Motor neuron (in vitro differentiated cells): Measurements from ENCODE around the gene LRRC71. TPM values are rescaled to one million over a fixed set of nuclear protein-coding genes. Genes with fewer than 3 reads are reported as not detected.

Experiments used
- ATAC-seq, 8 experiments: fragments of 200-7000 bp; cut with Tn5 transposase; replicated peaks in 6 of 8; 2 replicates each; pipeline ENCODE4 v1.8.0; 2021; ENCODE audit warnings: mild to moderate bottlenecking in 8 of 8, moderate library complexity in 8 of 8
- H3K27ac ChIP-seq, 2 donors: fragments of 250-450 bp; sonication (Bioruptor Pico); 2 replicates each; pipeline ENCODE4 v1.9.0; 2021; ENCODE audit warnings: antibody characterized with exemption in 2 of 2, mild to moderate bottlenecking in 2 of 2, moderate library complexity in 1 of 2
- H3K4me1 ChIP-seq, 2 donors: fragments of 250-450 bp; sonication (Bioruptor Pico); replicated peaks in 1 of 2; 2 replicates each; pipeline ENCODE4 v1.6.1; 2021; ENCODE audit warnings: antibody characterized with exemption in 2 of 2, mild to moderate bottlenecking in 2 of 2, moderate library complexity in 1 of 2
- H3K4me3 ChIP-seq, 5 donors: fragments of 250-450 bp; sonication (Bioruptor Pico); 2 replicates each; pipeline ENCODE4 v1.9.0; 2021; ENCODE audit warnings: antibody characterized with exemption in 5 of 5, mild to moderate bottlenecking in 5 of 5, moderate library complexity in 4 of 5
- WGBS, 10 experiments: fragments of 450-650 bp; shearing (Covaris generic); methylation state at CpG; one replicate each; pipeline ENCODE4 v1.0.0; 2022; 5-methylcytosine and 5-hydroxymethylcytosine counted together
- in situ Hi-C, 9 experiments: fragments of 400-800 bp; cut with MboI; loops; one replicate each; pipeline ENCODE4 v1.15.0; 2021; ENCODE audit warnings: low sequenced_read_pairs in 9 of 9, low pct_unique_long_range_greater_than_20kb in 2 of 9; ENCODE audit not compliant: unreplicated experiment in 9 of 9
- total RNA-seq, 8 experiments: library from RNA; unstranded; fragments of 300-600 nt; gene quantifications; 2 replicates each; pipeline versions ENCODE4 v1.2.3 to v1.2.4, GENCODE V29; 2022

Gene LRRC71
- total RNA-seq, 8 experiments from 2014 or later: 0.83 to 2.3 (median 1.3) TPM; not detected in 1

DNA sequence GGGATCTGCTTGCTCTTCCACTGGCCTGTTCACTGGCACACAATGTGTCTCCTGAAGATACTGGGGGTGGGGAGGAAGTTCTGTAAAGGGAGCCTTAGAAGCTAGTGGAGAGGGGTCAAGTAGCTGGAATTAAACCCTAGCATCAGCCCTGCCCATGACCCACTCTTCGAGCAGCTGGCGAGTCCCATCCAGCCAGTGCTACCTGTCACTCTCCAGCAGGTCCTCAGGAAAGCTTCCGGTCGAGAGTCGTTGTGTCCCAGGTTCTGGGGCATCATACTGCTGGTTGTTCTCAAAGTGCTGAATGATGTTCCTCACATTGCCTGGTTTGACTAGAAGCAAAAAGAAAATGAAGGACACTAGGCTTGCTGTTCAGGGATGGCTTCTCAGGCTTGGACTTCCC lies 30.9 kb downstream of the LRRC71 start:
- Histone ChIP-seq H3K4me1 (no peaks in the 10 kb centered on the region), H3K4me3 (no peak overlapping the region), H3K27ac (no peak overlapping the region)
- in situ Hi-C loops: loop anchor here in 1 of 9 experiments (25.0 kb wide), 1 partner anchor 111 kb away; no protein-coding TSS in a partner anchor
- WGBS, 10 experiments: 91 to 100% (median 96%) methylated on average over 1 to 5 of the region's 5 CpGs; no CpG with 5 or more reads in 5 of the 10 experiments
- no peak for ATAC-seq

DNA sequence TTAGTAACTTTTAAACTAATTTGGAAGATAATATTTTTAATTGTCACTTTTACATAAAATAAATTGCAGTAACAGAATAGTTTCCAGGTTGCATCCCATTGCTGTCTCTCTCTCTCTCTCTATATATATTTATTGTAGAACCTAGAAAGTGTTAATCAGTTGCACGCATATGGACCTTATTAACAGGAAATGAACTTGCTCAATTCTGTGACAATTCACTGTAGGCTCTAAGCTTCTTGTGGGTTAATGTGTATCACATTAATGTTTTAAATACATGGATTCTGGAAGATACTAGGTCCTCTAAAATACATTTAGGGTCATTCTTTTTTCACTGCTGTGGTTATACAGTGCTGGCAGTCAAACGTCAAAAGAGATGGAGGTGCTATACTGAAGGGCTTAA lies 33.1 kb downstream of the LRRC71 start:
- Histone ChIP-seq H3K4me1 (no peaks in the 10 kb centered on the region), H3K27ac (no peak overlapping the region), H3K4me3 (no peak overlapping the region)
- 67 to 100% (median 89%) methylated on average over 1 to 2 of the region's 2 CpGs for WGBS, 10 experiments
- in situ Hi-C loops: loop anchor here in 1 of 9 experiments (25.0 kb wide), 1 partner anchor 109 kb away; no protein-coding TSS in a partner anchor
- no peak for ATAC-seq

GRCh38 chr1:156956333-156956732 lies 35.9 kb downstream of the LRRC71 start:
- Histone ChIP-seq H3K27ac (no peak overlapping the region), H3K4me1 (no peaks in the 10 kb centered on the region), H3K4me3 (no peak overlapping the region)
- WGBS, 10 experiments: 93 to 100% (median 100%) methylated on average over 1 to 9 of the region's 10 CpGs; no CpG with 5 or more reads in 1 of the 10 experiments
- in situ Hi-C loops: loop anchor here in 1 of 9 experiments (25.0 kb wide), 1 partner anchor 106 kb away; no protein-coding TSS in a partner anchor
- no peak for ATAC-seq

DNA sequence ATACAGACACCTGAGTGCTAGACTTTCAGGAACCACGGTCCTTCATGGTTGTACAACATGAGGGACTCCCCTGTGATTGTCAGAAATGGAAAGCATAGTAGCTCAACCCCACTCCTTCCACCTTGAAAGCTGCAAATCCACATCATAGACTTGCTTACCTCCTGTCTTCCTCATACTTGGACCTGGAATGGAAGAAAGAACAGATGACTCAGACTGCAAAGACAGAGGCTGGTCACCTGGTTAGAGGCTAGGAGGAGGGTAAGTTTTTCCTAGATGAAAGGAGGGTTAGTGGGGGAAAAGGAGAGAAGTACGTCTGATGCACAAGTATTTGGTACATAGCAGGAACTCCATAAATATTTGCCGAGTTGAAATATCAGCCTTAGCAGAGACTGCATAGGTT lies 37.2 kb downstream of the LRRC71 start:
- no peak overlapping the region for H3K4me3 ChIP-seq
- WGBS, 10 experiments: 50 to 100% (median 98%) methylated on average over 1 to 3 of the region's 3 CpGs
- no peak overlapping the region for H3K27ac ChIP-seq
- H3K4me1 ChIP-seq: no peaks in the 10 kb centered on the region
- no peak for ATAC-seq
- in situ Hi-C loops: loop anchor here in 1 of 9 experiments (25.0 kb wide), 1 partner anchor 105 kb away; no protein-coding TSS in a partner anchor

GRCh38 chr1:156958247-156958714 lies 37.8 kb downstream of the LRRC71 start:
- Histone ChIP-seq H3K4me1 (no peaks in the 10 kb centered on the region), H3K4me3 (no peak overlapping the region), H3K27ac (no peak overlapping the region)
- no peak for ATAC-seq
- 0 to 100% (median 100%) methylated on average over 1 to 2 of the region's 2 CpGs; no CpG with 5 or more reads in 1 of the 10 experiments for WGBS, 10 experiments
- in situ Hi-C loops: loop anchor here in 1 of 9 experiments (25.0 kb wide), 1 partner anchor 104 kb away; no protein-coding TSS in a partner anchor

DNA sequence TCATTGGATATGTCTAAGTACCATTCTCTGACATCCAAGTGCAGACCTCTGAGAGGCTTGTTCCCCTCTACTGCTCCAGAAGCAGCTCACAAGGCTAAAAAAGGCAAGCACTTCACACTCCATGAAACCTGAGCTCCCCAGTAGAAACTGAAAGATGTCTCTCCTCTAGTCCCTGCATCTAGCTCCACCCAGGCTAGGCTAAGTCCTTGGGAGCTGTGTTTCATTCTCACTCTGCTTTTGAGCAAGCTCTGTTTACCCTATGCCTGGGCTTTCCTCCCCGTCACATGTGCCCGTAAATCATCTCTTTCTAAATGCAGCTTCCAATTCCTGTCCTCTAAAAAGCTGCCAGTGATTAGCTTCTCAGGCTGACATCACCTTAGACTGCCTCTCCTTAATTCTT lies 39.0 kb downstream of the LRRC71 start:
- Histone ChIP-seq H3K4me3 (no peak overlapping the region), H3K4me1 (no peaks in the 10 kb centered on the region), H3K27ac (no peak overlapping the region)
- peak; percentile 60 to 99 (median 98) for ATAC-seq
- 21 to 86% (median 53%) methylated on average over 2 of the region's 2 CpGs; no CpG with 5 or more reads in 4 of the 10 experiments for WGBS, 10 experiments
- in situ Hi-C loops: loop anchor here in 1 of 9 experiments (25.0 kb wide), 1 partner anchor 103 kb away; no protein-coding TSS in a partner anchor

DNA sequence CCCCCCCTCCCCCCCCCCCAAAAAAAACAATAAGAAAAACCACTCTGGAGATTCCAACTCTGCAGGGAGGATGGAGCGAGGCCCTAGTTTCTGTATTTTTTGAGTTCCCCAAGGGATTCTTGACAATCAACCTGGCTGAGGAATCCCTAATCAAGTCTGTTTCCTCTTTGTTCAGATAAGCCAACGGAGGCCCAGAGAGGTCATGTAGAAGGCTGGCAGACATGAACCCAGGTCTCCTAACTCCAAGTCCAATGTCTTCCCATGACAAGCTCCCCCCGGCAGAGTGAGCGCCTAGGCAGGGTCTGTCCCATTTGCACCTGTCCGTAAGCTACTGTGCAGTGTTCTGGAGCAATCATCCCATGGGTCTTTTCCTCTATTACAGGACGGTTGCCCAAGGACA lies 39.5 kb downstream of the LRRC71 start:
- in situ Hi-C loops: loop anchor here in 1 of 9 experiments (25.0 kb wide), 1 partner anchor 102 kb away; no protein-coding TSS in a partner anchor
- ATAC-seq: no peak
- no peaks in the 10 kb centered on the region for H3K4me1 ChIP-seq
- no peak overlapping the region for H3K4me3 ChIP-seq
- no peak overlapping the region for H3K27ac ChIP-seq
- 90 to 100% (median 98%) methylated on average over 1 to 4 of the region's 6 CpGs; no CpG with 5 or more reads in 4 of the 10 experiments for WGBS, 10 experiments

GRCh38 chr1:156961709-156962108 lies 41.3 kb downstream of the LRRC71 start:
- no peak overlapping the region for H3K27ac ChIP-seq
- whole genome bisulfite sequencing, 10 experiments: 40 to 86% (median 72%) methylated on average over 1 to 4 of the region's 4 CpGs; no CpG with 5 or more reads in 4 of the 10 experiments
- in situ Hi-C loops: loop anchor here in 1 of 9 experiments (25.0 kb wide), 1 partner anchor 101 kb away; no protein-coding TSS in a partner anchor
- H3K4me1 ChIP-seq: no peaks in the 10 kb centered on the region
- no peak overlapping the region for H3K4me3 ChIP-seq
- ATAC-seq: peak in 1 of 8 experiments; percentile 45

DNA sequence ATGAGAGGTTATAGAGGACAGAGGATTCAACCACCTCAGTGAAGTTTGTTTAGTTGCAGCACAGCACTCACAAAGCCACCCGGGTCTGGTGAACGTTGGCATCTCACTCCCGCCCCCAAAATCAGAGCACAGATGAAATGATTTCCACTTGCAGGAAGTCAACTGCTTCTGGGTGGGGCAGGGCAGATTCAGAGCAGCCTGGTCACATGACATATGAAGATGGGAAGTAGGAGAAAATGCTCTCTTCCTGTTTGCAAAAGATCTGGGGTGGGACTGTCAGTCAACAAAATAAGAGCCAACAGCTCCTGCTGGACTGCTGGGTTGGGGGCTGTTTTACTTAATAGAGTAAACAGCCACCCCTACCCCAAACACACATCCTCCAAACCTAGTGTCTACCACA lies 43.2 kb downstream of the LRRC71 start:
- 57 to 87% (median 70%) methylated on average over 1 to 3 of the region's 3 CpGs; no CpG with 5 or more reads in 4 of the 10 experiments for WGBS, 10 experiments
- Histone ChIP-seq H3K27ac (no peak overlapping the region), H3K4me3 (no peak overlapping the region), H3K4me1 (no peaks in the 10 kb centered on the region)
- in situ Hi-C loops: loop anchor here in 1 of 9 experiments (25.0 kb wide), 1 partner anchor 99 kb away; no protein-coding TSS in a partner anchor
- ATAC-seq: peak in 3 of 8 experiments; percentile 55 to 66 (median 56)

- no peak overlapping the region for H3K4me3 ChIP-seq
- in situ Hi-C loops: loop anchor here in 1 of 9 experiments (25.0 kb wide), 1 partner anchor 98 kb away; no protein-coding TSS in a partner anchor
- H3K27ac ChIP-seq: no peak overlapping the region
- ATAC-seq: no peak
- H3K4me1 ChIP-seq: no peaks in the 10 kb centered on the region
- WGBS, 10 experiments: 90 to 100% (median 100%) methylated on average over 1 to 2 of the region's 2 CpGs; no CpG with 5 or more reads in 2 of the 10 experiments
Observed at GRCh38 chr1:156964441-156964840, 44.0 kb downstream of the LRRC71 start.

DNA sequence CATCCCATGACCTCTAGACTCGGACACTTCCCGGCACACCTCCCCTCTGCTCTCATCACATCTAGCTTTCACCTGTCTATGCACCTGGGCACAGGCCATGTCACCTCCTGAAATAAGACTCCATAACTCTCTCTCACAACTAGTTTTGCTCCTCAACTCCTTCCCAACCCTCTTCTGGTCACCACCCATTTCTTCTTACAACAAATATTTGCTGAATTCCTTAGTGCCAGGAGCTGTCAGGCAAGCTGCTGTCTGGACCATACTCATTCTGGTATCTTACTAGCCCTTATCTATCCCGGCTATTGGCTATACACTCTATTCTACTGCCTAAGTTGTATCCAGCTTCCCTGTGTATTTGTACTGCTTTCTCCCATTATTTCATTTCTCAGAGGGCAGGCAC lies 49.1 kb downstream of the LRRC71 start:
- no peak for ATAC-seq
- no peak overlapping the region for H3K27ac ChIP-seq
- no peak overlapping the region for H3K4me3 ChIP-seq
- in situ Hi-C loops: loop anchor here in 1 of 9 experiments (25.0 kb wide), 1 partner anchor 93 kb away; no protein-coding TSS in a partner anchor
- H3K4me1 ChIP-seq: no peaks in the 10 kb centered on the region
- 60 to 100% (median 100%) methylated on average over 1 to 3 of the region's 3 CpGs for WGBS, 10 experiments

DNA sequence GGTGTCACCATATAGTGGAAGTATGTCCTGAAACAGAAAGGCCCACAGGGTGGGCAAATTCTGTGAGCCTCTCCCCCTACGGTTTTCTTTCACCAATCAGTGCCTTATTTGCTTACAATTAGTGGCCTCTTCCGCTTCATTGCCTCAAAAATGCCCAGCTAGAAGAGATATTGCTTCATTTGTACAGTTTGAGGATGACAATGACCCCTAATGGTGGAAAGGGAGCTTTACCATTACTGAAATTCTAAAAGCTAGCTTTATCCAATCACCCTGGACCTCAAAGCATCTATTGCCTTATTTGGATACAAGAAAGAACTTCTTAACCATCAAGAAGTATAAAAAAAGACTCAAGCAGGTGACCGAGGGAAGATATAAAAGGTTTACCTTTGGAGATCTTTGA lies 49.6 kb downstream of the LRRC71 start:
- in situ Hi-C loops: loop anchor here in 1 of 9 experiments (25.0 kb wide), 1 partner anchor 92 kb away; no protein-coding TSS in a partner anchor
- no peak overlapping the region for H3K4me3 ChIP-seq
- no peaks in the 10 kb centered on the region for H3K4me1 ChIP-seq
- WGBS, 10 experiments: 73 to 100% (median 96%) methylated on average over 1 to 3 of the region's 3 CpGs; no CpG with 5 or more reads in 1 of the 10 experiments
- no peak overlapping the region for H3K27ac ChIP-seq
- ATAC-seq: peak in 2 of 8 experiments; percentile 15 to 20

DNA sequence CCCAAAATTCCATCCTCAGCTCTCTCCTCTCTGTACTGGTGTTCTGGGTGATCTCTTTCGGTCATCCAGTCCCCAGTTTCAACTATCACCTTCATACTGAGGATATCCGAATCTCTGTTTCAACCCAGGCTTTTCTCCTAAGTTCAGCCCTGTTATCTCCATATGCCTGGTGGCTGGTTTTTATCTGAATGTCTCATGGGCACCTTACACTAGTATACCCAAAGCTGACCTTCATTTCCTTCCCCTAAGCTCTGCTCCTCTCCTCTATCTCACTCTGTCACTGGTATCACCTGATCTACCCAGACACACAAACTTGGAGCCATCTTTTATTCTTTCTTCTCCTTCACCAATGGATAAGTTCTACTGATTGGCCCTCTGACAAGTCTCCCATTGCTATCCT lies 53.0 kb downstream of the LRRC71 start:
- no peaks in the 10 kb centered on the region for H3K4me1 ChIP-seq
- no peak for ATAC-seq
- in situ Hi-C loops: loop anchor here in 1 of 9 experiments (25.0 kb wide), 1 partner anchor 89 kb away; no protein-coding TSS in a partner anchor
- WGBS, 10 experiments: 76 to 100% (median 97%) methylated on average over 1 to 2 of the region's 2 CpGs; no CpG with 5 or more reads in 3 of the 10 experiments
- no peak overlapping the region for H3K4me3 ChIP-seq
- H3K27ac ChIP-seq: no peak overlapping the region
